Left lung (tissue), 10 donors: ENCODE data around the gene ENTPD8. TPM values are rescaled to one million over a fixed set of nuclear protein-coding genes. Genes with fewer than 3 reads are reported as not detected.
A peak's percentile ranks its signal among the peaks of the same experiment; 100 is the strongest.

ENCODE experiments used
- ATAC-seq: fragments of 200-7000 bp; cut with Tn5 transposase; one replicate; pipeline ENCODE4 v1.9.1; 2020; ENCODE audit warnings: moderate library complexity
- DNase-seq, 4 donors: peaks; one replicate each; pipeline ENCODE4 v3.0.0-alpha.2; 2013 to 2020
- H3K27ac ChIP-seq, 2 donors: fragments of 200-600 bp; sonication (generic) in 1 of 2; one replicate each; pipeline versions ENCODE4 v1.5.0 to v1.8.0; 2020 to 2021
- H3K27me3 ChIP-seq, 2 donors: fragments of 200-600 bp; sonication (generic) in 1 of 2; one replicate each; pipeline versions ENCODE4 v1.5.0 to v1.8.0; 2020 to 2021
- H3K36me3 ChIP-seq, 2 donors: fragments of 200-600 bp; sonication (generic) in 1 of 2; one replicate each; pipeline versions ENCODE4 v1.5.0 to v1.8.0; 2020 to 2021
- H3K4me1 ChIP-seq, 2 donors: fragments of 200-600 bp; one replicate each; pipeline ENCODE4 v1.8.0; 2021
- H3K4me3 ChIP-seq, 2 donors: fragments of 200-600 bp; sonication (generic) in 1 of 2; one replicate each; pipeline versions ENCODE4 v1.5.0 to v1.8.0; 2020 to 2021; ENCODE audit warnings: mild to moderate bottlenecking in 1 of 2
- H3K9me3 ChIP-seq, 2 donors: fragments of 200-600 bp; sonication (generic) in 1 of 2; one replicate each; pipeline versions ENCODE4 v1.5.0 to v1.8.0; 2020 to 2021
- CTCF ChIP-seq, 2 donors: fragments of 200-600 bp; sonication (generic) in 1 of 2; IDR thresholded peaks; one replicate each; pipeline versions ENCODE4 v1.5.0 to v1.8.0; 2021; ENCODE audit warnings: antibody characterized with exemption in 2 of 2
- intact Hi-C, 2 donors: fragments of 100-400 bp; cut with DNase I; formaldehyde crosslinking; loops; one replicate each; pipeline versions ENCODE4 v1.11.2 to v1.14.2; 2022
- polyA plus RNA-seq, 6 donors: library from polyadenylated mRNA; unstranded; fragments of 120-200 nt; gene quantifications; one replicate each; pipeline ENCODE4 v1.2.1, GENCODE V29; 2013; ENCODE audit not compliant: insufficient read length in 6 of 6
- total RNA-seq, 2 donors: library from RNA; stranded (reverse); fragmentation: NEBNext Ultra II Directional; extraction: Animal tissue kit (Norgen Biotek cat#: 25700); gene quantifications; one replicate each; pipeline ENCODE4 v1.2.1, GENCODE V29; 2021
- donor health status: DM: no; HTN: yes; CAD: no.
- donor health status: DM: no; HTN: no; CAD: no.

ENTPD8 gene
- total and polyA plus RNA-seq, 8 donors, result 0.15 to 0.68 (median 0.40) TPM; not detected in 1

- Histone ChIP-seq H3K4me1 (peaks cover 11 to 23% of the 10 kb centered on the region in 2 donors), H3K27ac (no peak overlapping the region), H3K27me3 (peaks cover 0 to 23% of the 10 kb centered on the region in 2 donors), H3K9me3 (no peaks in the 10 kb centered on the region), H3K4me3 (no peak overlapping the region), H3K36me3 (no peaks in the 10 kb centered on the region)
- no peak for TF ChIP-seq CTCF (IDR thresholded peaks at IDR 0.05)
- intact Hi-C loops, result loop anchor here in 1 of 2 donors (10.0 kb wide), 1 partner anchor 98 kb away; the partner anchor contains the start of gene NRARP
- ATAC-seq (no peak), DNase-seq (peak in 1 of 4 donors; percentile 48)
Observed at GRCh38 chr9:137403269-137403668, 37.9 kb downstream of the ENTPD8 start.

- Histone ChIP-seq H3K9me3 (no peaks in the 10 kb centered on the region), H3K4me1 (peaks cover 11 to 23% of the 10 kb centered on the region in 2 donors), H3K27ac (no peak overlapping the region), H3K27me3 (peaks cover 0 to 20% of the 10 kb centered on the region in 2 donors), H3K36me3 (no peaks in the 10 kb centered on the region), H3K4me3 (no peak overlapping the region)
- ATAC-seq (no peak), DNase-seq (no peak)
- intact Hi-C loops, result loop anchor here in 1 of 2 donors (10.0 kb wide), 1 partner anchor 98 kb away; the partner anchor contains the start of gene NRARP
- no peak for TF ChIP-seq CTCF (IDR thresholded peaks at IDR 0.05)
Observed at GRCh38 chr9:137402746-137403145, 38.4 kb downstream of the ENTPD8 start.

- Histone ChIP-seq H3K4me3 (no peak overlapping the region), H3K9me3 (no peaks in the 10 kb centered on the region), H3K4me1 (no peaks in the 10 kb centered on the region), H3K27me3 (no peaks in the 10 kb centered on the region), H3K36me3 (no peaks in the 10 kb centered on the region), H3K27ac (no peak overlapping the region)
- TF ChIP-seq CTCF (IDR thresholded peaks at IDR 0.05), result no peak
- intact Hi-C loops, result no loop called here
- no peak for DNase-seq
- no peak for ATAC-seq
Observed at GRCh38 chr9:137398561-137399468, 42.3 kb downstream of the ENTPD8 start.

GRCh38 chr9:137397675-137398423 lies 43.3 kb downstream of the ENTPD8 start:
- Histone ChIP-seq H3K27ac (no peak overlapping the region), H3K4me3 (no peak overlapping the region), H3K27me3 (no peaks in the 10 kb centered on the region), H3K36me3 (no peaks in the 10 kb centered on the region), H3K4me1 (no peaks in the 10 kb centered on the region), H3K9me3 (no peaks in the 10 kb centered on the region)
- no peak for TF ChIP-seq CTCF (IDR thresholded peaks at IDR 0.05)
- DNase-seq, result no peak
- no peak for ATAC-seq
- intact Hi-C loops, result no loop called here
